CD4-positive, alpha-beta T cell (primary cell): ENCODE measurements around the gene GNA12. TPM values are rescaled to one million over a fixed set of nuclear protein-coding genes. Genes with fewer than 3 reads are reported as not detected.

Experiments used
- ATAC-seq: fragments of 200-7000 bp; cut with Tn5 transposase; one replicate; pipeline ENCODE4 v1.10.0; 2022; ENCODE audit warnings: mild to moderate bottlenecking; ENCODE audit not compliant: poor library complexity
- CTCF ChIA-PET: fragments of 350-600 bp; sonication (Branson Sonifier 250); formaldehyde crosslinking; loops from one replicate; lab custom pipeline; 2021; ENCODE audit warnings: antibody characterized with exemption, inconsistent platforms; lab: Charles Lee
- POLR2A ChIA-PET: fragments of 350-600 bp; sonication (Branson Sonifier 250); formaldehyde crosslinking; loops from one replicate; lab custom pipeline; 2021; ENCODE audit warnings: antibody characterized with exemption, inconsistent platforms; lab: Charles Lee
- DNase-seq, 14 experiments: peaks; one replicate each; pipeline ENCODE4 v3.0.0-alpha.2; 2013 to 2020; ENCODE audit warnings: mixed read lengths in 2 of 14
- H3K27ac ChIP-seq, 2 donors: one replicate each; pipeline versions ENCODE4 v1.5.1 to v1.7.0; 2013; ENCODE audit warnings: low read length in 2 of 2, low read depth in 1 of 2, mild to moderate bottlenecking in 1 of 2
- H3K27me3 ChIP-seq, 2 experiments: 1 replicate in 1 of 2; 2 replicates in 1 of 2; pipeline versions ENCODE4 v1.6.1 to v1.7.0; 2013; ENCODE audit warnings: low read length in 2 of 2, control low read depth in 1 of 2, mild to moderate bottlenecking in 1 of 2, moderate library complexity in 1 of 2; ENCODE audit not compliant: insufficient read depth in 2 of 2, control insufficient read depth in 1 of 2
- H3K36me3 ChIP-seq: one replicate; pipeline ENCODE4 v1.6.1; 2013; ENCODE audit warnings: low read length, control low read depth; ENCODE audit not compliant: insufficient read depth
- H3K4me1 ChIP-seq: one replicate; pipeline ENCODE4 v1.6.1; 2013; ENCODE audit warnings: low read length, control low read depth; ENCODE audit not compliant: insufficient read depth
- H3K4me3 ChIP-seq: one replicate; pipeline ENCODE4 v1.5.1; 2013; ENCODE audit warnings: mild to moderate bottlenecking, low read length, moderate library complexity
- H3K9me3 ChIP-seq, 2 experiments: 1 replicate in 1 of 2; 2 replicates in 1 of 2; pipeline versions ENCODE4 v1.6.1 to v1.7.0; 2013; ENCODE audit warnings: low read length in 2 of 2, mild to moderate bottlenecking in 2 of 2, control low read depth in 1 of 2, moderate library complexity in 1 of 2; ENCODE audit not compliant: control insufficient read depth in 1 of 2, insufficient read depth in 1 of 2
- H3K27ac Mint-ChIP-seq: one replicate; pipeline ENCODE4 v1.8.0; 2020; ENCODE audit warnings: mixed read lengths
- H3K27me3 Mint-ChIP-seq: one replicate; pipeline ENCODE4 v1.8.0; 2021; ENCODE audit warnings: mixed read lengths
- H3K36me3 Mint-ChIP-seq: one replicate; pipeline ENCODE4 v1.8.0; 2021; ENCODE audit warnings: low read depth, mixed read lengths
- H3K4me1 Mint-ChIP-seq: one replicate; pipeline ENCODE4 v1.8.0; 2021; ENCODE audit warnings: low read depth, mixed read lengths
- H3K4me3 Mint-ChIP-seq: one replicate; pipeline ENCODE4 v1.8.0; 2020; ENCODE audit warnings: mild to moderate bottlenecking, mixed read lengths
- H3K9me3 Mint-ChIP-seq: one replicate; pipeline ENCODE4 v1.8.0; 2020; ENCODE audit warnings: mixed read lengths
- CTCF ChIP-seq: fragments of 200-600 bp; IDR thresholded peaks from one replicate; pipeline ENCODE4 v1.8.0; 2022; ENCODE audit warnings: antibody characterized with exemption, mild to moderate bottlenecking
- intact Hi-C, 2 experiments: fragments of 100-400 bp; cut with DNase I in 1 of 2; cut with micrococcal nuclease in 1 of 2; formaldehyde crosslinking; loops; one replicate each; pipeline versions ENCODE4 v1.15.1 to v1.9.0; 2023 to 2025; cut with DNase I, micrococcal nuclease
- total RNA-seq, 174 experiments: library from RNA in 2 of 174; stranded (reverse) in 2 of 174; gene quantifications; one replicate each; pipeline ENCODE4 v1.2.3 and lab custom pipeline; 2021 to 2026

Gene GNA12
- total RNA-seq, 2 experiments from 2014 or later: 16.0 to 16.1 TPM

GRCh38 chr7:2723138-2723850 is 120.8 kb downstream of the GNA12 start:
- Mint-ChIP-seq H3K36me3 (peaks cover 8% of the 10 kb centered on the region), H3K4me3 (no peak overlapping the region), H3K9me3 (no peaks in the 10 kb centered on the region), H3K27me3 (no peaks in the 10 kb centered on the region), H3K4me1 (peaks cover 18% of the 10 kb centered on the region), H3K27ac (no peak overlapping the region)
- ChIA-PET CTCF (no interaction called here), POLR2A (no interaction called here)
- H3K4me1 ChIP-seq: peaks cover 23% of the 10 kb centered on the region
- DNase-seq: peak in 2 of 14 experiments; percentile 6 to 12
- ATAC-seq: no peak
- H3K27ac ChIP-seq: no peak overlapping the region
- intact Hi-C loops: no loop called here
- no peaks in the 10 kb centered on the region for H3K36me3 ChIP-seq
- no peaks in the 10 kb centered on the region for H3K27me3 ChIP-seq
- no peaks in the 10 kb centered on the region for H3K9me3 ChIP-seq
- TF ChIP-seq CTCF: no peak
- no peak overlapping the region for H3K4me3 ChIP-seq

GRCh38 chr7:2722591-2722990 is 121.5 kb downstream of the GNA12 start:
- H3K9me3 ChIP-seq: no peaks in the 10 kb centered on the region
- ATAC-seq (no peak), DNase-seq (no peak)
- ChIA-PET POLR2A (no interaction called here), CTCF (no interaction called here)
- peaks cover 30% of the 10 kb centered on the region for H3K4me1 ChIP-seq
- Mint-ChIP-seq H3K4me1 (peaks cover 25% of the 10 kb centered on the region), H3K27me3 (no peaks in the 10 kb centered on the region), H3K36me3 (peaks cover 3% of the 10 kb centered on the region), H3K4me3 (no peak overlapping the region), H3K27ac (no peak overlapping the region), H3K9me3 (no peaks in the 10 kb centered on the region)
- no peak overlapping the region for H3K4me3 ChIP-seq
- intact Hi-C loops: no loop called here
- H3K27ac ChIP-seq: no peak overlapping the region
- H3K36me3 ChIP-seq: no peaks in the 10 kb centered on the region
- TF ChIP-seq CTCF: no peak
- H3K27me3 ChIP-seq: no peaks in the 10 kb centered on the region

- no peak for ATAC-seq
- CTCF ChIA-PET: no interaction called here
- Histone ChIP-seq H3K9me3 (no peaks in the 10 kb centered on the region), H3K27me3 (no peaks in the 10 kb centered on the region), H3K36me3 (no peaks in the 10 kb centered on the region), H3K27ac (no peak overlapping the region), H3K4me3 (no peak overlapping the region), H3K4me1 (peaks cover 38% of the 10 kb centered on the region)
- Mint-ChIP-seq H3K27me3 (no peaks in the 10 kb centered on the region), H3K4me3 (no peak overlapping the region), H3K27ac (no peak overlapping the region), H3K36me3 (no peaks in the 10 kb centered on the region), H3K9me3 (no peaks in the 10 kb centered on the region), H3K4me1 (peaks cover 32% of the 10 kb centered on the region)
- intact Hi-C loops: no loop called here
- POLR2A ChIA-PET: no interaction called here
- TF ChIP-seq CTCF: no peak
- DNase-seq: no peak
Measured at GRCh38 chr7:2721842-2722241, 122.3 kb downstream of the GNA12 start.
